Upper lobe of right lung (tissue), 1 donor: ENCODE measurements around the gene SEPTIN8. TPM values are rescaled to one million over a fixed set of nuclear protein-coding genes. Genes with fewer than 3 reads are reported as not detected.

Experiments used
- ATAC-seq: fragments of 200-7000 bp; cut with Tn5 transposase; one replicate; pipeline ENCODE4 v1.9.1; 2020; ENCODE audit warnings: mild to moderate bottlenecking, moderate library complexity
- DNase-seq: peaks from one replicate; pipeline ENCODE4 v3.0.0-alpha.2; 2020
- H3K27ac ChIP-seq: fragments of 200-600 bp; one replicate; pipeline ENCODE4 v1.8.0; 2022
- H3K27me3 ChIP-seq: fragments of 200-600 bp; one replicate; pipeline ENCODE4 v1.8.0; 2022; ENCODE audit warnings: mild to moderate bottlenecking
- H3K36me3 ChIP-seq: fragments of 200-600 bp; one replicate; pipeline ENCODE4 v1.8.0; 2022
- H3K4me1 ChIP-seq: fragments of 200-600 bp; one replicate; pipeline ENCODE4 v1.8.0; 2022
- H3K4me3 ChIP-seq: fragments of 200-600 bp; one replicate; pipeline ENCODE4 v1.8.0; 2022; ENCODE audit warnings: mild to moderate bottlenecking
- H3K9me3 ChIP-seq: fragments of 200-600 bp; one replicate; pipeline ENCODE4 v1.8.0; 2022
- intact Hi-C: fragments of 100-400 bp; cut with DNase I; formaldehyde crosslinking; loops from one replicate; pipeline ENCODE4 v1.11.0; 2022
- long read RNA-seq: library from polyadenylated mRNA; unstranded; transcript quantifications from one replicate; pipeline ENCODE4 v2.0.0, GENCODE V29; 2021
- total RNA-seq: library from RNA; stranded (reverse); fragmentation: NEBNext Ultra II Directional; extraction: Animal tissue kit (Norgen Biotek cat#: 25700); gene quantifications from one replicate; pipeline ENCODE4 v1.2.1, GENCODE V29; 2021
- TF ChIP-seq, protein P1 (sequence below): fragments of 200-600 bp; IDR thresholded peaks from one replicate; pipeline ENCODE4 v1.8.0; 2022; ENCODE audit warnings: antibody characterized with exemption
- donor health status: DM: no; HTN: yes; CAD: no; lungs with severe emphysema.

Gene SEPTIN8, protein sequence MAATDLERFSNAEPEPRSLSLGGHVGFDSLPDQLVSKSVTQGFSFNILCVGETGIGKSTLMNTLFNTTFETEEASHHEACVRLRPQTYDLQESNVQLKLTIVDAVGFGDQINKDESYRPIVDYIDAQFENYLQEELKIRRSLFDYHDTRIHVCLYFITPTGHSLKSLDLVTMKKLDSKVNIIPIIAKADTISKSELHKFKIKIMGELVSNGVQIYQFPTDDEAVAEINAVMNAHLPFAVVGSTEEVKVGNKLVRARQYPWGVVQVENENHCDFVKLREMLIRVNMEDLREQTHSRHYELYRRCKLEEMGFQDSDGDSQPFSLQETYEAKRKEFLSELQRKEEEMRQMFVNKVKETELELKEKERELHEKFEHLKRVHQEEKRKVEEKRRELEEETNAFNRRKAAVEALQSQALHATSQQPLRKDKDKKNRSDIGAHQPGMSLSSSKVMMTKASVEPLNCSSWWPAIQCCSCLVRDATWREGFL
- 42.6 TPM for total RNA-seq
- long read RNA-seq, full-length matches to known transcripts = 33 of 70 reads
- long read RNA-seq, partial matches to known transcripts = 4 of 70 reads
- long read RNA-seq, other reads (novel, unspliced or antisense) = 33 of 70 reads

DNA sequence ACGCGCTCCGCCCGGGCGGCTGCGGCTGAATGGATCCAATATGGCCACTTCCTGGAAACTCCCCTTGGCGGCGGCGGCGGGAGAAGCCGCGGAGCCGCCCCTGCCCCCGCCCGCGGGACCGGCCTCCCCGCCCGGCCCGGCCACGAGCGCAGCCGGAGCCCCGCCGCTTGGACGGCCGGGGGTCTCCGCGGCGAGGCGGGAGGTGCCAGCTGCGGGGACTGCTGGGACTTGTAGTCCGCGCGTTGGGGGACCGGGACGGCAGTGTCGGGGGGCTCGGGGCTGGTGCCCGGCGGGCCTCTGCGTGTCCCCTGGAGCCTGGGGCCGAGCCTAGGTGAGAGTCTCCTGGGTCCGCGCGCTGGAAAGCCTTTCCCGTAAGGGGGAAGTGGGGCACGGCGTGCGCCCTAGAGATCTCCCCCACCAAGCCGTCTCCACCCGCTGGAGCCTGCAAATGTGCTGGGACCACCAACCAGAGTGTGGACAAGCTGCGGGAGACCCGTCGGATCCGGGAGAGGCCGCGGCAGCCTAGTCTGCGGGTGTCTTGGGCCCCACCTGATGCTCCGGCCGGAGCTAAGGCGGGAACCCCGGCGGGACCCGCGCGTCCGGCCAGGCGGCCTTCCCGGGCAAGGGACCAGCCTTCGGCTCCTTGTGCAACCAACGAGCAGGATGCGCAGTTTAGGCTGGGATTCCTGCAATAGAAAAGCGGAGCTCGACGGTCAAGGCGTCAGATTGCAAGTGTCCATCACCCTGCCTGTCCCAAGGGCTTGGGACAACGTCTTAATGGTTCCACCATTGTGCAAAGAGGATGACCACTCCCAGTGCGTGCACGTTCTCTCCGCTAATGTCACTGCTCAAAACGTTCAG lies at the start of gene SEPTIN8:
SEPTIN8 (minus strand) TSS at position 31 of the 861 bp plus-strand sequence. CDS start 102 bp downstream, outside the sequence.
- H3K4me3 ChIP-seq = peak within 1 kb of the TSS; percentile 73
- peak; percentile 74 for ATAC-seq
- TF ChIP-seq, protein P1, sequence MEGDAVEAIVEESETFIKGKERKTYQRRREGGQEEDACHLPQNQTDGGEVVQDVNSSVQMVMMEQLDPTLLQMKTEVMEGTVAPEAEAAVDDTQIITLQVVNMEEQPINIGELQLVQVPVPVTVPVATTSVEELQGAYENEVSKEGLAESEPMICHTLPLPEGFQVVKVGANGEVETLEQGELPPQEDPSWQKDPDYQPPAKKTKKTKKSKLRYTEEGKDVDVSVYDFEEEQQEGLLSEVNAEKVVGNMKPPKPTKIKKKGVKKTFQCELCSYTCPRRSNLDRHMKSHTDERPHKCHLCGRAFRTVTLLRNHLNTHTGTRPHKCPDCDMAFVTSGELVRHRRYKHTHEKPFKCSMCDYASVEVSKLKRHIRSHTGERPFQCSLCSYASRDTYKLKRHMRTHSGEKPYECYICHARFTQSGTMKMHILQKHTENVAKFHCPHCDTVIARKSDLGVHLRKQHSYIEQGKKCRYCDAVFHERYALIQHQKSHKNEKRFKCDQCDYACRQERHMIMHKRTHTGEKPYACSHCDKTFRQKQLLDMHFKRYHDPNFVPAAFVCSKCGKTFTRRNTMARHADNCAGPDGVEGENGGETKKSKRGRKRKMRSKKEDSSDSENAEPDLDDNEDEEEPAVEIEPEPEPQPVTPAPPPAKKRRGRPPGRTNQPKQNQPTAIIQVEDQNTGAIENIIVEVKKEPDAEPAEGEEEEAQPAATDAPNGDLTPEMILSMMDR = no peak

DNA sequence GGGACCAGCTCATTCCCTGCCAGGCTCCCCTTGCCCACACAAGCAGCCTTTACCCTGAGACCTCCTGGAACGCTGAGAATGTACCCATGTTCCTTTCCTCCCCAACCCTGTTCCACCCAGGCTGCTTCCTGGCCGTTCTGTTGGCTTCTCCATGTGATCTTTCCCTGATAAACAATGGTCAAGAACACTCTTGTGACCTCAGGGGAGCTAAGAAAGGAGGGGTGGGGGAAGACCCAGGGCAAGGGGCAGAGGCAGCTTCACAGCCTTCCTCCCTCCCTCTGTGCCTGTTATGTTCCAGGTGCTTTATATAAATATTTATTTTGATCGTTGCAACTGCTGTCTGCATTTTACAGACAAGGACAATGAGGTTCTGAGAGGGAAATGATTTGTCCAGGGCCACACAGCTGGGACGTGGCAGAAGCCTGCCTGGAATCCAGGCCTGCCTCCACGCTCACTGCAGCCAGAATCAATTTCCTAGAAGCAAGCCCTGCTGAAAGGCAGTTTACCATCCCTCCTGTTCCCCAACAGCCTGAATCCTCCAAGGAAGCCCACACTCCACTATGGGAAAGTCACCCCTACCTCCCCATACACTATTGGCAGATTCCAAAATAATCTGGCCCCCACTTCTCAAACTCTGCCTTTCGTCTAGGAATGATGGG lies 49.5 kb upstream of the SEPTIN8 start:
- Histone ChIP-seq H3K9me3 (no peaks in the 10 kb centered on the region), H3K27me3 (no peaks in the 10 kb centered on the region), H3K36me3 (no peaks in the 10 kb centered on the region), H3K27ac (peak overlapping the region; percentile 31), H3K4me1 (peaks cover 29% of the 10 kb centered on the region), H3K4me3 (no peak overlapping the region)
- DNase-seq = peak; percentile 51
- TF ChIP-seq, protein P1 = no peak
- no peak for ATAC-seq
- intact Hi-C loops = no loop called here

More for the DNA sequence above, at the start of gene SEPTIN8:
- Histone ChIP-seq H3K36me3 (no peaks in the 10 kb centered on the region), H3K9me3 (no peaks in the 10 kb centered on the region), H3K27me3 (peaks cover 3% of the 10 kb centered on the region), H3K4me1 (peaks cover 26% of the 10 kb centered on the region), H3K27ac (peak within 1 kb of the TSS; percentile 78)
- intact Hi-C loops = no loop called here
- DNase-seq = peak; percentile 78

DNA sequence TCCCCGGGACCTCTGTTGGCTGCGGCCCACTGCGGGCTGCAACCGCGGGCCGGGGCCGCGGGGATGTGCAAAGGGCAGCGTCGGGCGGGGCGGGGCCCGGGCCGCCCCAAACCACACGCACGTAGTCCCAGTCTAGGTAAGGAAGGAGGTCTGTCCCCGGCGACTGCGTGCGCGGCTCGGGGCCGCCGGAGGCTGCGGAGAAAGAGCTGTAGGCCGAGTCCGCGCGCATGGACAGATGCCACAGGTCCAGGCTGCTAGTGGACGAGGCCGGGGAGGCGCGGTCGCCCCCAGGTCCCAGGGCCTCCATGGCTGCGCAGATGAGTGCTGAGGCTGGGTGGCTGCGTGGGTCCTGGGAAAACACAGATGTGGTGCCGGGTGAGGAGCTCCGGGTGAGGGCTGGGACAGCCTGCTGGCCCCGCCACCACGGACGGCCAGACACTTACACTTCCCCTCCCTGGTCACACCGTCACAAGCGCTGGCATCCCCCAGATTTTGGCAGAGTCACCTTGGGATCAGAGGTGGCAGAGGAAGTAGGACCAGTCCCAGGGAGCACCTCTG lies 48.9 kb upstream of the SEPTIN8 start:
- intact Hi-C loops = no loop called here

DNA sequence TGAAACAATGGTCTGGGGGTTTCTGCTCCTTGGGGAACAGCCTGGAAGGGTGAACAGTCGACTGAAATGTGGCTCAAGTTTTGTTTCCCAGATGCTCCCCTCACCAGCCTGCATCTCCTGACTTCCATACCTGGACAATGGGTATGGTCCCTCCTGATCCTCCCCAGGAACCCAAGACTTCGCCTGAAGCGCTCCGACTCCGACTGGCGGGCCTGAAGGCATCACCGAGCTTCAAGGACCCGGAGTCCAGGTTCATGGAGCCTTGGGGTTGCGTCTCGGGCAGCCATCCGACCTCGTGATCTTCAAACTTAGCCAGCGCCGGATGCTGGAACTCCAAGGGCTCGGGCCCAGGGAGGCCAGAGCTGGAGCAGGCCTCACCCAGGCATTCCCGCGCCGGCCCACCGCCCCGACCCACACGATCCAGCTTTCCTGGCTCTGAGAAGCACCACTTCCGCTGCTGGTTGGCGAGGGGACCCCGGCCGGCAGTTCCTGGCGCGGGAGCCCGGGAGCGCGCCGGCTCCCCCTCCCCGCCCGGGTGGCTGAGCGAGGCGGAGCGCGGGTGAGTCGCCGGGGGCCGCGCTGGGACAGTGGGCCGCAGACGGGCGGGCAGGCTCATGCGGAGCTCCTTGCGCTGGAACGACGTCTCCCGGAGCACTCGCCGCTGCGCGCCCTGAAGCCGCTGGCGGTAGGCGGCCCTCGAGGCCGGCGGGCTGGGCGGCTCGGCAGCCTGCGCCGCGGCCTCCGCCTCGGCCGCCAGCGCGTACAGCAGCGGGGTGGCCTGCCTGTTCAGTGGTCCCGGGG lies 48.2 kb upstream of the SEPTIN8 start:
- ATAC-seq (no peak), DNase-seq (no peak)
- no peak overlapping the region for H3K27ac ChIP-seq
- TF ChIP-seq, protein P1 = no peak
- H3K4me1 ChIP-seq = peaks cover 21% of the 10 kb centered on the region
- intact Hi-C loops = no loop called here
- no peaks in the 10 kb centered on the region for H3K36me3 ChIP-seq
- H3K4me3 ChIP-seq = peak overlapping the region; percentile 10
- no peaks in the 10 kb centered on the region for H3K27me3 ChIP-seq
- no peaks in the 10 kb centered on the region for H3K9me3 ChIP-seq

More for the DNA sequence above, 48.9 kb upstream of the SEPTIN8 start:
- Histone ChIP-seq H3K9me3 (no peaks in the 10 kb centered on the region), H3K36me3 (no peaks in the 10 kb centered on the region), H3K4me3 (peak overlapping the region; percentile 10), H3K4me1 (peaks cover 23% of the 10 kb centered on the region), H3K27ac (peak overlapping the region; percentile 24), H3K27me3 (no peaks in the 10 kb centered on the region)
- ATAC-seq (no peak), DNase-seq (no peak)
- TF ChIP-seq, protein P1 = no peak
